GM19463 (cell line): ENCODE results near the gene CLDND2.

Experiments used
- ATAC-seq: cut with Tn5 transposase; IDR thresholded peaks from one replicate; pipeline ENCODE4 v1.9.1; 2021; ENCODE audit warnings: mild to moderate bottlenecking, moderate library complexity; ENCODE audit not compliant: unreplicated experiment

Gene CLDND2

DNA sequence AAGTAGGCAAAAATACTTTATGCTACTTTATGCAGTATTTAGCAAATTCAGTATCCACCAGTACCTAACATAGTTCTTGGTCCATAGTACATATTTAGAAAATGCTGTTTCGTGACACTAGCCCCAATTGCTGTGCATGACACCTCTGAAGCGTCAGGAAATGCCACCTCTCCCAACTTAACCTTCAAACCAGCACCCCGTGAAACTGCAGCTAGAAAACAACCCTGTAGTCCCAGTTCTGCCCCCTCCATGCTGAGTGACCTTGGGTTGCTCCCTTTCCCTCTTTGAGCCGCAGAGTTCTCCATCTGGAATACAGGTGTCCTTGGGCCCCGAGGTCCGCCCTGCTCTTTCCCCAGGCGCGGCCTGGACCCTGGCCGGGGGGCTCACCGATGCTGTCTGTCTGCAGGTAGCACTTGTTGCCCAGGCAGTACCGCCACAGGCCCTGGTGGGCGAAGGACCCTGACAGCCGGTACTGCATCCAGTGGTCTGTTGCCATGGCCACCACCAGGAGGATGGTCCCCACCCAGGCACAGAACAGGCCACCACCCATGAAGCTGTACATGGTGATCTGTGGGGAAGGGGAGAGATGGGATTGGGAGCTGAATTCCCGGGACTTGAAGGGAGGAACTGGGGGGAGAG, 18.2 kb upstream of the CLDND2 start:
- no peak for ATAC-seq

GRCh38 chr19:51382004-51382403, 13.2 kb upstream of the CLDND2 start:
- no peak for ATAC-seq

DNA sequence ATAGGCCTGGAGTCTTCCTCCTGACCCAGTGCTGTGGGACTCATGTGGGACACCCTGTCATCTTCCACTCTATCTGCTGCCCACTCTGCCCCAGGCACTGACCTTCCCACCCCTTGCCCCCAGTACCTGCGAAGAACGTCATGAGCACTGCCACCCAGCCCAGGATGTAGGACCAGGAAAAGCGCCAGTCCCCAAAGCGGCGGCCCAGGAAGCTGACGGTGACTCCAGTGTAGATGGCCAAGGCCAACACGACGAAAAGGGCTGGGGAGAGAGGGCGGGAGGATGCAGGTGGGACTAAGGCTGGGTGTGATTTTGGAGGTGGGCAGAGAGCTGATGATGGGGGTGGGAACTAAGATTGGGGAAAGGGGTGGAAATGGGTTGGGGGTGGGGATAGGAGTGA, 11.6 kb upstream of the CLDND2 start:
- no peak for ATAC-seq

DNA sequence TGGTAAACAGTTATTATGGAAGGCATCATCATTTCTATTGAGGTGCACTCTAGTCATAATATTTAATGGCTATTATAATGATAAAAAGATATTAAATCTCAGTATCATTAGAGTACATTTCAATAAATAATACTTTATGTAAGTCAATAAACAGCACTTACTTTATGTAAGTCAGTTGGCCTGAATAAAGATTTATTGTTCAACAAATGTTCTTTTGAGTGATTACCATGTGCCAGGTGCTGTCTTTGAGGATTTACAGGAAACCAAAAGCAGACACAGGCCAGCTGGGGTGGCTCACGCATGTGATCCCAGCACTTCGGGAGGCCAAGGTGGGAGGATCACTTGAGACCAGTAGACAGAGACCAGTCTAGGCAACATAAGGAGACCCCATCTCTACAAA, 8.6 kb upstream of the CLDND2 start:
- no peak for ATAC-seq

DNA sequence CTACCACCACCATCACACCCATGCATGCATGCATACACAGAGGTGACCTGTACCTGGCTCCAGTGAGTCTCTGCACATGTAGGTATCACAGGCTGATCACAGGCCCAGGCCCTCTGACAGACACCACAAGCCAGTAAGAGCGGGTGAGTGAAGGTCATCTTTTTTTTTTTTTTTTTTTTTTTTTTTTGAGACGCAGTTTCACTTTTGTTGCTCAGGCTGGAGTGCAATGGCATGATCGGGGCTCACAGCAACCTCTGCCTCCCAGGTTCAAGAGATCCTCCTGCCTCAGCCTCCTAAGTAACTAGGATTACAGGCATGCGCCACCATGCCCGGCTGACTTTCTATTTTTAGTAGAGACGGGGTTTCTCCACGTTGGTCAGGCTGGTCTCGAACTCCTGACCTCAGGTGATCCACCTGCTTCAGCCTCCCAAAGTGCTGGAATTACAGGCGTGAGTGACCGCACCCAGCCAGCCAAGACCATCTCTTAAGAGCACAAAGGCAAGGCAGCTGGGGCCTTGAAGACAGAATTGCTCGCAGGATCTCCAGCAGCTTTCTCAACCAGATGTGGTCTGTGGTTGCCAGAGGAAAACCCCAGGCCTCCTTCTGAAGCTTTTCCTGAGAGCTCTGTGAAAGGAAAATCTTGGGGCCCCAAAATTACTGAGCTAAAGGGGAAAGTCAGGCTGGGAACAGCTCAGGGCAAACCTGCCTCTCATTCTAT, 6.9 kb upstream of the CLDND2 start:
- no peak for ATAC-seq

DNA sequence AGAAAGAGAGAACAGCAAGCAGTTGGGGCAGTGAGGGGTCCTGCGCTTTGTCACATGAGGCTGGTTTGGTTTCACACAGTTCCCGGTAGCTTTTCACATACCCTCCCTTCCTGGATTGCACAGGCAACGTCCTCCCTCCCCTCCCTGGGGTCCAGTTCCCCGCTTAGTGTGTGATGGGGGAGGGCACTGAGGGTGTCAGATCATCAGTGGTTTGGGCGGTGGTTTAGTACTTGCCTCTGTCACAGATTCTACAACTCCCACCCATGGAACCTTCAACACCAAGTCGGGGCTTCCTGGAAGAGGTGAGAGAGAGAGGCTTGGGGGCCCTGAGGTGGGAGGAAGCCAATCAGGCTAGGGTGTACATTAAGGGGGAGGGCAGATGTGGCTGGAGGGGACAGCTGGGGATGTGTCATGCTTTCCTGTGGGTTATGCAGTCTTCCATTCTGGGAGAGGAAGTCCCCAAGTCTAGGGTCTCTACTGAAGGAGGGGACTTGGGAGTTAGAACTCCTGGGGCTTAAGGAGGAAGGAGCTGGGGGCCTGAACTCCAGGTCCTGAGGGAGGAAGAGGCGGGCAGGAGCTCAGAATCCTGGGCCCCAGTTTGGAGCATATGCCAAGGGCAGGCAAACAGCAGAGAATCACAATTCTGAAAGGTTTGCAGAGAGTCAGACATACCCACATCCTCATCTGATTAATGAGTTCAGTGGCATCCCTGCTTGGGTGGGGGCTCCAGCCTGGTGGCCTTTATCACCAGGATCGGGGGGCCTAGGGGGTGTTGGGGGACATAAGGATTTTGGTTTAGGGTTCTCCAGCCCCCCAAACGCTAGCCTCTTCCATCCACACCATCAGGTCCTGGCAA, 4.1 kb upstream of the CLDND2 start, which contains the start of gene NKG7:
NKG7 (minus strand) TSS at position 6 of the 856 bp plus-strand sequence. CDS start 119 bp downstream, outside the sequence.
- peak; percentile 50 for ATAC-seq

DNA sequence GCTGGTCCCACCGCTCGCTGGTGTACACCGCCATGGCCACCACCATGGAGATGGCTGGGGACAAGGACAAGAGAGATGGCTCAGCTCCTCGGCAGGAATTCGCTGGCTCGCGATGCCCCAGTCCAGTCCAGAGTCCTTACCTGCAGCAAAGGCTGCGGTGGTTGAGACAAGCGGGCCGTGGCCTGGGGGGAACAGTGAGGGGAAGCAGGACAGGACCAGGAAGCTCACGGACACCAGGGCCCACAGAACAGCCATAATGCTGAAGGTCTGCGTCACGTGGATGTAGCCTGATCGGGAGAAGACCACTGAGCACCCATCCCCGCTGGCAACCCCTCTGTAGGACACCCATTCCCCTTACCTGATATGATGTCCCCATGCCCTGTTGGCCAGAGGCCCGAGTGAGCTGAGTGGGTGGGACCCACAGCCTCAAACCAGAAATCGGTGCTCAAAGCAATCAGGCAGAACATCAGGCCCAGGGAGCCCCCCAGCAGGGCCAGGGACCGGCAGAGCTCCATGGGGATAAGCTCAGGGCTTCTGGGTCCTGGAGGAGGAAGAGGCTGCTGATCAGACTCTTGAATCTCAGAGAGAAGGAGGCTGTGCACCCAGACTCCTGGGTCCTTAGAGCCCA, 3.3 kb upstream of the CLDND2 start:
- ATAC-seq = no peak

GRCh38 chr19:51371186-51371690, 2.4 kb upstream of the CLDND2 start:
- no peak for ATAC-seq

DNA sequence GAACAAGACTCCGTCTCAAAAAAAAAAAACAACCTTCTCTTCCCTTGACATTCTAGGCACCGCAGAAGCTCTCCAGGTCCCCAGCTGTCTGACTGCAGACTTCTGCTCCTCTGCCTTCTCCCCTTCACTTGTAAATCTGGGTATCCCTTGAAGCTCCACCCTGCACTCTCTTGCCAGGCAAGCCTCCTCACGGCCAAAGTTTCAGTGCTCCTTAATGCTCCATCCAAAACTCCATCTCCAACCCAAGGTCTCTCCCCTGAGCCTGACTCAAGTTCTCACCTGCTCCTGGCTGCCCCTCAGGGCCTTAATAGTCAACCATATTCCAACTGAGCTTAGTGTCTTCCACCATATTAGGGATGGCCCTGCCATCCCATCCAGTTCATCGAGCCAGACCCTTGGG, 1.4 kb upstream of the CLDND2 start:
- no peak for ATAC-seq

DNA sequence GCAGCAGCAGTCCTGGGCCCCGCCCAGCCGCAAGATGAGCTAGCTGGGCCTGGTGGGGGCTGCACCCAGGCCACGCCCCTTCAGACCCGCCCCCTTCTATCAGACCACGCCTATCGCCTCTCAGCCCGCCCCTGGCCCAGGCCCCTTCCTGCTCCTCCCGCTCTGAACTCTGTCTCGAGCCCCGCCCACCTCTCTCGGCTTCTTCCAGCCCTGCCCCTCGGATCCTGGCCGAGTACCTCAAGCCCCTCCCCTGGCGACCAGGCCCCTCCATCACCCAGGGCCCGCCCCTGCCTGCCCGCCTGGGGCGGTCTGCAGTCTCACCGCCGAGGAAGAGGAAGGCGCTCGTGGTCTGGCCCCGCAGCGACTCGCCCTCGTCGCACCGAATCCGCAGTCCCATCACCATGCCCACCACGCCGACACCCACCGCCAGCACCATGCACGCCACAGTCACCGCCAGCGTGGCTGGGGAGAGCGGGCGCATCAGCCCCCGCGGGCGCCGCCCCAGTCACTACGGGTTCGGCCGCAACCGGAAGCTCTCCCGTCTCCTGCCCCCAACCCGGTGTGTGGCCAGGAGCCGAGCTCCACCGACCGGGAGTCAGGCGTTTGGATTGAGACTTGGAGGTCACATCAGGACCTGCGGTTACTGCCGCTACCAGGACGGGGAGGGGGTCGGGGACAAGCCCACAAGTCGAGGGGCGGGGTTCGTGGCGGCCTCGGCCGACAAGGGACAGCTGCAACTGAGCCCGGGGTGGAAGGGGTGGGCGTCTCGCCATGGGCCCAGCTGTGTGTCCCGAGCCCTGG, 1.0 kb downstream of the CLDND2 start:
- ATAC-seq = peak; percentile 73

DNA sequence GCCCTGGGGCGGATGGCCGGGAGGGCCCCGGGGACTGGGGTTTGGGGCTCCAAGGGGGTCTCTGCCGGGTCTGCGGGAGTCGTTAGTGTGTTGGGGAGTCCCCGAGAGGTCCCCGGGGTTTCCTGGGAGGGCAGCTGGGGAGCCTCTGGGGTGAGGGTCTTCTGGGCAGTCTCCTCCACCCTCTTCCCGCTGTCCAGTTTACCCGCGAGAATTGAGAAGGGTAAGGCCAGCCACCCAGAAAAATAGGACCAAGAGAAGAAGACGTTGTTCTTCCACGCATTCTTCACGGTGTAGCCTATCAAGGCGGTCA, 1.6 kb downstream of the CLDND2 start:
- no peak for ATAC-seq

- ATAC-seq = peak; percentile 48
Observed at GRCh38 chr19:51366389-51367254, 2.2 kb downstream of the CLDND2 start.

- ATAC-seq = no peak
Observed at GRCh38 chr19:51365965-51366388, 2.8 kb downstream of the CLDND2 start, which contains the start of gene ETFB. Gene ETFB, minus strand, starts transcription at chr19:51366388. Its CDS starts 62 bp downstream, at chr19:51366326.

DNA sequence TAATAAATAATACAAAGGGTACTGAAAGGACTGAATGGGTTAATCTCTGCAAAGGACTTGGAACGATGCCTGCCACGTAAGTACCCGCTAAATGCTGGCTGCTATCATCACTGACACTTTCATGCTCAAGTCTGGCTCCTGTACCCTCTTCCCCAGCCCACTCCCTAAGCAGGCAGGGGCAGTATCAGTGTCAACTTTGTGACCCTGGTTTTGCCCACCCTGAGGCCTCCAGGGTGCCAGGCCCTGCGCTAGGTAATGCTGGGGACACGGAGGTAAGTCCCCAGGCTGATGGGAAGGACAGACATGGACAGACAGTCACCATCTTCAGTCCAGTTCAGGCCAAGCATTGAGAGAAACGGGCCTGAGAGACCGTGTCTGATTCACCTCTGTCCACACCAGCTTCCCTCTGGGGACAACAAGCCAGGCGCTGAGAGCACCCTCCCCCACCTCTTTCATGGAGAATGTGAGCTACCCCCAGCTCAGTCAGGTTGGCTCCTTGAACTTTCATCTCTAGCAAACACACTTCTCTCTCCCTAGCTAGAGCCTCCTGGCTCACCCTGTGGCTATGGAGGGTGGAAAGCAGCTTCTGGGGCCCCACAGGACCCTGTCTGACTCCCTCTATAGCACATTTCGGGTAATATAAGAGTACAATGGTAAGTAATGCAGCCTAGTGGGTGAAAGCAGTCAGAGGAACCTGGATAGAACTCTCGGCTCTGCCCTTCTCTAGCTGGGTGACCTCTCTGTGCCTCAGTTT, 3.4 kb downstream of the CLDND2 start:
- no peak for ATAC-seq

DNA sequence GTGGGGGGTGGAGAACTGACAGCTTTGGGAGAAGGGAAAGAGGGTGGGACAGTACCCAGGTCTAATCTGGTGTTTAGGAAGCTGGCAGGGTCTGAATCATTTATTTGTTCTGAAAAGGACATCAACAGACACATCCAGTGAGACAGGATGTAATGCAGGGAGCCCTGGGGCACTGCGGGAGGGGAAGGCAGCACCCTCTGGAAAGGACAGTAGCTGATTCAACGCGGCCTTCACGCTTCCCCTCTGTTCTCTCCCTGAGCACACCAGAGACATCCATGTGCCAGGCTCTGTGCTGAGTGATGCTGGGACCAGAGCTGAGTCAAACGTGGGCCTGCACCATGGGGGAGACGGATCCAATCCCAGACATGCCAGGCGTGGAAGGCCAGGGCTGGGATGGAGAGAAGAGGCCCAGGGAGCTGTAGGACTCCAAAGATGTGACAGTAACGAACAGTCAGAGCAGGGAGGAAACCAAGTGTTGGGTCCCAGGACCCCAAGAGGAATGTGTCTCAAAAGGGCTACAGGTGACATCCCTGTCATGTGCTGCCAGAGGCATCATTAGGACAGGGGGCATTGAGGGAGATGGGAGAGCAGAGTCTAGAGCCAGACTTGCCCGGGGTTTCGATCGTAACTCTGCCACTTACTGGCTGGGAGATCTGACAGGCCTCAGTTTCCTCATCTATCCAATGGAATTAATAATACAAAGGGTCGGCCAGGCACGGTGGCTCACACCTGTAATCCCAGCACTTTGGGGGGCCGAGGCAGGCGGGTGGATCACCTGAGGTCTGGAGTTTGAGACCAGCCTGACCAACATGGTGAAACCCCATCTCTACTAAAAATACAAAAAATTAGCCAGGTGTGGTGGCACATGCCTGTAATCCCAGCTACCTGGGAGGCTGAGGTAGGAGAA, 4.3 kb downstream of the CLDND2 start:
- ATAC-seq = no peak

DNA sequence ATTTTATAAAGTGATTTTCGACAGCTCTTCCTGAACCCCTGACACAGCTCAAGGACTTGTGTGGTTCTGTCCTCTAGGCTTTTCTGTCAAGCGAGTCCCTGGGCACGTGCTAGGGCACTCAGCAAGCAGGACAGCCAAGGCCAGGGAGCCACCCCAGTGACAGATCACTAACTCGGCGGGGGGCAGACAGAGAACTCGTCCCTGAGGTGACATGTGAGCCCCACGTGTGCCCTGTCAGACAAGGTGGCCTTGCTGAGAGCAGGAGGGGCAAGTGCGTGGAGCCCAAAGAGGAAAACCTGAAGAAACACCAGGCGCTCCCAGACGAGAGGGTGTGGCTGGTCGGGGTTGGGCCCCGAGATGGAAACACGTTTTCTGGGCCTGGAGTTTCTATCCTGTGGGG, 7.6 kb downstream of the CLDND2 start:
- no peak for ATAC-seq

- no peak for ATAC-seq
Observed at GRCh38 chr19:51359294-51359693, 9.5 kb downstream of the CLDND2 start.

GRCh38 chr19:51357952-51358351, 10.9 kb downstream of the CLDND2 start:
- no peak for ATAC-seq
